Liver (tissue), 9 donors: ENCODE results near the gene HAND2. TPM values are rescaled to one million over a fixed set of nuclear protein-coding genes. Genes with fewer than 3 reads are reported as not detected.

Experiments
- DNase-seq: peaks from one replicate; pipeline ENCODE4 v3.0.0-alpha.2; 2017; ENCODE audit warnings: low spot score
- H3K27ac ChIP-seq, 2 donors: one replicate each; pipeline ENCODE4 v1.7.0; 2013; ENCODE audit warnings: inconsistent platforms in 2 of 2, low read length in 2 of 2, control low read depth in 1 of 2, low read depth in 1 of 2, mild to moderate bottlenecking in 1 of 2
- H3K27me3 ChIP-seq, 4 donors: one replicate each; pipeline versions ENCODE4 v1.6.1 to v1.7.0; 2013; ENCODE audit warnings: low read length in 3 of 4, inconsistent platforms in 1 of 4, mild to moderate bottlenecking in 1 of 4, moderate library complexity in 1 of 4; ENCODE audit not compliant: control insufficient read depth in 4 of 4, insufficient read depth in 4 of 4
- H3K36me3 ChIP-seq, 4 donors: one replicate each; pipeline versions ENCODE4 v1.6.1 to v1.7.0; 2013; ENCODE audit warnings: low read length in 3 of 4, mild to moderate bottlenecking in 3 of 4, low read depth in 1 of 4, moderate library complexity in 1 of 4; ENCODE audit not compliant: control insufficient read depth in 4 of 4, insufficient read depth in 3 of 4
- H3K4me1 ChIP-seq, 4 donors: one replicate each; pipeline versions ENCODE4 v1.6.1 to v1.7.0; 2013; ENCODE audit warnings: low read length in 3 of 4, mild to moderate bottlenecking in 3 of 4, moderate library complexity in 1 of 4; ENCODE audit not compliant: control insufficient read depth in 4 of 4, insufficient read depth in 4 of 4
- H3K4me3 ChIP-seq, 3 donors: one replicate each; pipeline versions ENCODE4 v1.6.1 to v1.7.0; 2013; ENCODE audit warnings: low read length in 3 of 3, control low read depth in 1 of 3, low read depth in 1 of 3, mild to moderate bottlenecking in 1 of 3
- H3K9ac ChIP-seq, 2 donors: one replicate each; pipeline ENCODE4 v1.7.0; 2013; ENCODE audit warnings: low read length in 2 of 2, mild to moderate bottlenecking in 2 of 2, moderate library complexity in 2 of 2, control low read depth in 1 of 2, low read depth in 1 of 2
- H3K9me3 ChIP-seq, 4 donors: one replicate each; pipeline versions ENCODE4 v1.6.1 to v1.7.0; 2013; ENCODE audit warnings: low read length in 3 of 4; ENCODE audit not compliant: control insufficient read depth in 4 of 4
- CTCF ChIP-seq: fragments of 150-350 bp; IDR thresholded peaks from 2 replicates; pipeline ENCODE4 v1.5.1; 2017; ENCODE audit warnings: improper control_type of control experiment, low read depth, low read length; ENCODE audit not compliant: missing input control
- EGR1 ChIP-seq, 2 donors: IDR thresholded peaks; 2 replicates each; pipeline ENCODE4 v1.6.1; 2016 to 2018; ENCODE audit warnings: antibody characterized with exemption in 2 of 2, low read depth in 2 of 2
- FOXA1 ChIP-seq: IDR thresholded peaks from 2 replicates; pipeline ENCODE4 v1.6.1; 2016; ENCODE audit warnings: antibody characterized with exemption
- GABPA ChIP-seq, 2 donors: IDR thresholded peaks in 1 of 2; conservative IDR thresholded peaks in 1 of 2; 2 replicates each; pipeline ENCODE4 v1.6.1; 2016; ENCODE audit warnings: antibody characterized with exemption in 2 of 2, mild to moderate bottlenecking in 1 of 2, moderate library complexity in 1 of 2
- TAF1 ChIP-seq: conservative IDR thresholded peaks from 2 replicates; pipeline ENCODE4 v1.6.1; 2016; ENCODE audit warnings: antibody characterized with exemption, mild to moderate bottlenecking
- YY1 ChIP-seq: IDR thresholded peaks from 2 replicates; pipeline ENCODE4 v1.6.1; 2016; ENCODE audit warnings: antibody characterized with exemption, mild to moderate bottlenecking
- ZBTB33 ChIP-seq: IDR thresholded peaks from 2 replicates; pipeline ENCODE4 v1.6.1; 2016; ENCODE audit warnings: antibody characterized with exemption
- whole genome bisulfite sequencing: extraction: QIAGEN DNeasy Blood & Tissue Kit; methylation state at CpG from one replicate; pipeline ENCODE4 v1.1.7; 2013; 5-methylcytosine and 5-hydroxymethylcytosine counted together
- polyA plus RNA-seq, 2 donors: library from polyadenylated mRNA; stranded (reverse) in 1 of 2; unstranded in 1 of 2; fragments of 200-250 nt in 1 of 2; fragments of >200 nt in 1 of 2; fragmentation: Nextera tagmentation in 1 of 2; extraction: Ambion mirVana in 1 of 2; gene quantifications; one replicate each; pipeline versions ENCODE4 v1.2.1 to v1.2.3, GENCODE V29; 2013 to 2015
- total RNA-seq, 2 donors: library from RNA; depleted of rRNA; stranded (reverse); fragments of >200 nt; gene quantifications; one replicate each; pipeline ENCODE4 v1.2.3, GENCODE V29; 2014
- TF ChIP-seq, protein P1 (sequence below): IDR thresholded peaks from 2 replicates; pipeline ENCODE4 v1.6.1; 2016; ENCODE audit warnings: antibody characterized with exemption
- donor health status: healthy.
- donor health status: healthy.
- donor health status: healthy.
- donor health status: healthy.
- donor health status: healthy.

Gene HAND2
- total and polyA plus RNA-seq, 4 donors = 2.1 to 4.7 (median 3.7) TPM

GRCh38 chr4:173546776-173547175 is 16.7 kb upstream of the HAND2 start:
- Histone ChIP-seq H3K27ac (no peak overlapping the region), H3K4me1 (no peaks in the 10 kb centered on the region), H3K4me3 (no peak overlapping the region), H3K36me3 (no peaks in the 10 kb centered on the region), H3K27me3 (peaks cover 0 to 16% (median 7%) of the 10 kb centered on the region in 4 donors), H3K9me3 (no peaks in the 10 kb centered on the region), H3K9ac (no peak overlapping the region)
- 71% methylated on average over 2 of the region's 2 CpGs for WGBS
- TF ChIP-seq FOXA1 = no peak
- TF ChIP-seq, protein P1, sequence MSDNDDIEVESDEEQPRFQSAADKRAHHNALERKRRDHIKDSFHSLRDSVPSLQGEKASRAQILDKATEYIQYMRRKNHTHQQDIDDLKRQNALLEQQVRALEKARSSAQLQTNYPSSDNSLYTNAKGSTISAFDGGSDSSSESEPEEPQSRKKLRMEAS = no peak
- DNase-seq = no peak

DNA sequence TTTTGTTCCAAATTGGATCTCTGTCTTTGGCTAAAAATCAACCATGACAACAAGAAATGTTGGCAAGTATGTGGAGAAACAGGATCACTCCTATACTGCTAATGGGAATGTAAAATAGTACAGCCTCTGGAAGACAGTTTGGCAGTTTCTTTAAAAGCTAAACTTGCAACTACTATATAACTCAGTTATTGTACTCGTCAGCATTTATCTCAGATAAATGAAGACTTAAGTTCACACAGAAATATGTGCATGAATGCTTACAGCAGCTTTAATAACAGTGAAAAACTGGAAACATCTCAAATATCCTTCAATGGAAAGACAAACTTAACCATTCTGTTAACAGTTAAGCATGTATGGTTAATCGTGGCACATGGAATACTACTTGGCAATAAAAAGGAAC is 15.4 kb upstream of the HAND2 start:
- no peaks in the 10 kb centered on the region for H3K4me1 ChIP-seq

DNA sequence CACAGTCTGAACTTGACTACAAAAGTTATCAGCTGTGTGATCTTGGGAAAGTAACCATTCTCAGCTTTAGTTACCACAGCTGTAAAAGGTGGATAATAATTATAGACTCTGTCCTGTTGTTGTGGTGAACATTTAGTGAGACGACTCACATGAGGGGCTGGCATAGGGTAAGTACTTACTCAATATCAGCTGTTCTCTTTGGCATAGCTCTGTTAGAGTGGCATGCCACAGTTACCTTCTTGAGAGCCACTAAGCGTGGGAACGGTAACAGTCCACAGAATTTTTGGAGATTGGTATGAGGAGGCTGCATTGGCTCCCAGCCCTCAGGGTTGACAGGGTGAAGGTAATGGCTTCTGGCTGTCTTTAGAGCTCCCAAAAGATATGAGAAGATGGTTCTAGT is 13.2 kb upstream of the HAND2 start:
- H3K4me3 ChIP-seq = no peak overlapping the region
- TF ChIP-seq EGR1 (IDR thresholded peaks at IDR 0.05; ENCODE audit: low read depth in 2 of 2) = no peak
- no peak for TF ChIP-seq ZBTB33
- no peak for TF ChIP-seq GABPA (IDR thresholded peaks at IDR 0.05 in 1 of 2, conservative IDR thresholded peaks at IDR 0.05 in 1 of 2)
- TF ChIP-seq, protein P1 = no peak
- DNase-seq = no peak
- H3K27me3 ChIP-seq = peaks cover 0 to 30% (median 16%) of the 10 kb centered on the region in 4 donors
- H3K9me3 ChIP-seq = no peaks in the 10 kb centered on the region
- peaks cover 2 to 11% (median 6%) of the 10 kb centered on the region in 4 donors for H3K4me1 ChIP-seq
- WGBS = 79% methylated on average over 3 of the region's 3 CpGs
- no peaks in the 10 kb centered on the region for H3K36me3 ChIP-seq
- H3K27ac ChIP-seq = no peak overlapping the region
- no peak overlapping the region for H3K9ac ChIP-seq

More for the DNA sequence above, 15.4 kb upstream of the HAND2 start:
- no peak for TF ChIP-seq TAF1
- no peak for TF ChIP-seq CTCF
- TF ChIP-seq YY1 = no peak
- H3K9me3 ChIP-seq = no peaks in the 10 kb centered on the region
- no peak overlapping the region for H3K9ac ChIP-seq
- no peaks in the 10 kb centered on the region for H3K36me3 ChIP-seq
- WGBS = 68% methylated on average over 2 of the region's 2 CpGs
- no peak for DNase-seq
- no peak overlapping the region for H3K27ac ChIP-seq
- peaks cover 0 to 16% (median 9%) of the 10 kb centered on the region in 4 donors for H3K27me3 ChIP-seq
- no peak overlapping the region for H3K4me3 ChIP-seq

DNA sequence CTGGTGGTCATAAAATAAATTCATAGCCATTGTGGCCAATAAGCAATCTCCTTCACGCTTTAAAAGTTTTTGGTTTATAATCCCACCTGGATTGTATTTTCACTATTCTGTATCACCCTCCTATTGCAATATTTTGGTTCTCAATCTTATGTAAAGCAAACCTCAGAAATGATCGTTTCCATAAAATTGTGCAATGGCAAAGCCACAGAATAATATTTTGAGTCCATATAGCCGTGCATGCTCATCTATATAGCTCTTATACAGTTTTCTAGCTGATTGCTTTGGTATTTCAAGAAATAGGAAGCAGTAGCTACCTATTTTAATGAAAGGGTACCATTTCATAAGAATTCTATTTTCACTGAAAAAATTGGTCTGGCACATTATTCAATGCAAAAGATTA is 10.0 kb upstream of the HAND2 start:
- Histone ChIP-seq H3K36me3 (no peaks in the 10 kb centered on the region), H3K27ac (no peak overlapping the region), H3K9me3 (no peaks in the 10 kb centered on the region), H3K9ac (no peak overlapping the region), H3K4me1 (peaks cover 4 to 13% (median 10%) of the 10 kb centered on the region in 4 donors), H3K4me3 (no peak overlapping the region), H3K27me3 (peaks cover 4 to 45% (median 21%) of the 10 kb centered on the region in 4 donors)
- DNase-seq = no peak
- TF ChIP-seq YY1 (no peak), CTCF (no peak)
- WGBS = 37% methylated on average over 3 of the region's 3 CpGs
